Smooth muscle cell (in vitro differentiated cells): Measurements from ENCODE around the gene GRK2. TPM values are rescaled to one million over a fixed set of nuclear protein-coding genes. Genes with fewer than 3 reads are reported as not detected.

ENCODE experiments used
- DNase-seq: peaks from one replicate; lab custom pipeline; 2025; ENCODE audit not compliant: unreplicated experiment; lab: John Stamatoyannopoulos, UW
- H2AFZ ChIP-seq: fragments of 200-600 bp; sonication (generic); 2 replicates; pipeline ENCODE4 v1.6.0; 2016; ENCODE audit warnings: antibody characterized with exemption, low read depth, mild to moderate bottlenecking
- H3F3A ChIP-seq: fragments of 200-600 bp; sonication (generic); 2 replicates; pipeline ENCODE4 v1.6.0; 2017; ENCODE audit warnings: antibody characterized with exemption, low read depth
- H3K27ac ChIP-seq: fragments of 200-600 bp; sonication (generic); 2 replicates; pipeline ENCODE4 v1.5.1; 2016; ENCODE audit warnings: low read depth, mild to moderate bottlenecking
- H3K27me3 ChIP-seq: fragments of 200-600 bp; sonication (generic); 2 replicates; pipeline ENCODE4 v1.6.1; 2016; ENCODE audit warnings: low read depth, mild to moderate bottlenecking
- H3K36me3 ChIP-seq: fragments of 200-600 bp; sonication (generic); 2 replicates; pipeline ENCODE4 v1.5.1; 2016; ENCODE audit warnings: low read depth
- H3K4me1 ChIP-seq: fragments of 200-600 bp; sonication (generic); 2 replicates; pipeline ENCODE4 v1.5.1; 2016; ENCODE audit warnings: low read depth
- H3K4me2 ChIP-seq: fragments of 200-600 bp; sonication (generic); 2 replicates; pipeline ENCODE4 v1.6.0; 2016; ENCODE audit warnings: mild to moderate bottlenecking
- H3K4me3 ChIP-seq: fragments of 200-600 bp; sonication (generic); 2 replicates; pipeline ENCODE4 v1.5.1; 2016; ENCODE audit warnings: mild to moderate bottlenecking
- H3K79me2 ChIP-seq: fragments of 200-600 bp; sonication (generic); 2 replicates; pipeline ENCODE4 v1.6.0; 2016; ENCODE audit warnings: low read depth, mild to moderate bottlenecking
- H3K9ac ChIP-seq: fragments of 200-600 bp; sonication (generic); 2 replicates; pipeline ENCODE4 v1.6.0; 2016; ENCODE audit warnings: low read depth
- H3K9me3 ChIP-seq: fragments of 200-600 bp; sonication (generic); replicated peaks from 2 replicates; pipeline ENCODE4 v1.5.1; 2016; ENCODE audit warnings: low read depth
- H4K20me1 ChIP-seq: fragments of 200-600 bp; sonication (generic); 2 replicates; pipeline ENCODE4 v1.6.0; 2016; ENCODE audit warnings: low read depth
- WGBS: methylation state at CpG from one replicate; pipeline ENCODE4 v1.1.7; 2016; ENCODE audit warnings: low lambda C conversion rate; 5-methylcytosine and 5-hydroxymethylcytosine counted together
- polyA plus RNA-seq: library from polyadenylated mRNA; unstranded; fragments of >200 nt; fragmentation: Nextera tagmentation; extraction: Ambion mirVana; gene quantifications from 2 replicates; pipeline ENCODE4 v1.2.1, GENCODE V29; 2016
- total RNA-seq: library from RNA; depleted of rRNA; stranded (reverse); fragments of >200 nt; gene quantifications from 2 replicates; pipeline ENCODE4 v1.2.3, GENCODE V29; 2014
- TF ChIP-seq, protein P1 (sequence below): fragments of 200-600 bp; sonication (generic); IDR thresholded peaks from 2 replicates; pipeline ENCODE4 v1.5.1; 2017; ENCODE audit warnings: borderline replicate concordance, mild to moderate bottlenecking, antibody characterized with exemption; ENCODE audit not compliant: insufficient read depth, poor library complexity, severe bottlenecking

The GRK2 gene
- total and polyA plus RNA-seq, 2 experiments from 2014 or later, result 22.2 to 42.5 TPM

DNA sequence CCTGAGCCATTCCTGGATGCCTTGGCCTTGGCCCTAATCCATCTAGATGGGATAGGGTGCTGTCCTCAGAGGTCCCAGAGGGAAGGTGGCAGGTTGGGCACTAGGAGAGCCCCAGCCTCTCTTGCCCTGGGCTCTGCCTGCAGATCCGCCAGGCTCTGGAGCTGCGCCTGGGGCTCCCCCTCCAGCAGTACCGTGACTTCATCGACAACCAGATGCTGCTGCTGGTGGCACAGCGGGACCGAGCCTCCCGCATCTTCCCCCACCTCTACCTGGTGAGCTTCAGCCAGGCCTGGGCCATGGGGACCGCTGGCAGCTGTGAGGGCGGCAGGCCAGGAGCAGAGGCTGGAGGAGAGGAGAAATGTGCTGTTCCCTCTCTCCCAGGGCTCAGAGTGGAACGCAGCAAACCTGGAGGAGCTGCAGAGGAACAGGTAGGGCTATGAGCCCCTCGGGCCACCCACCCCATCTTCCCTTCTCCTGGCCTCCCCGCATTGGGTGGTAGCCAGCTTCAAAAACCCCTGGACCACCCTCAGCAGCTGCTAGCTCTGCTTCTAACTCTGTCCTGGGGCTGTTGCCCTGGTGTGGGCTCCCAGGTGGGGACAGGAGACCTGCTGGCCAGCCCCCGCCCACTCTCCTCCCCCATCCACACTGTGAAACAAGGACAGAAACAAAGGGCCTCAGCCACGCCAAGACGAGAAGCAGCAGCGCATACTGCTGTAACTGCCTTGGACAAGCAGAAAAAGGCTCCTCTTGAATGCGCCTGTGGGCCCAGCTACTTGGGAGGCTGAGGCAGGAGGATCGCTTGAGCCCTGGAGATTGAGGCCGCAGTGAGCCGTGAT is 42.0 kb downstream of the GRK2 start:
- no peaks in the 10 kb centered on the region for H3K79me2 ChIP-seq
- no peak overlapping the region for H3K4me2 ChIP-seq
- WGBS, result 98% methylated on average over 17 of the region's 20 CpGs
- no peaks in the 10 kb centered on the region for H3K4me1 ChIP-seq
- H3K27ac ChIP-seq, result no peak overlapping the region
- H3K27me3 ChIP-seq, result no peaks in the 10 kb centered on the region
- H4K20me1 ChIP-seq, result no peaks in the 10 kb centered on the region
- TF ChIP-seq, protein P1, sequence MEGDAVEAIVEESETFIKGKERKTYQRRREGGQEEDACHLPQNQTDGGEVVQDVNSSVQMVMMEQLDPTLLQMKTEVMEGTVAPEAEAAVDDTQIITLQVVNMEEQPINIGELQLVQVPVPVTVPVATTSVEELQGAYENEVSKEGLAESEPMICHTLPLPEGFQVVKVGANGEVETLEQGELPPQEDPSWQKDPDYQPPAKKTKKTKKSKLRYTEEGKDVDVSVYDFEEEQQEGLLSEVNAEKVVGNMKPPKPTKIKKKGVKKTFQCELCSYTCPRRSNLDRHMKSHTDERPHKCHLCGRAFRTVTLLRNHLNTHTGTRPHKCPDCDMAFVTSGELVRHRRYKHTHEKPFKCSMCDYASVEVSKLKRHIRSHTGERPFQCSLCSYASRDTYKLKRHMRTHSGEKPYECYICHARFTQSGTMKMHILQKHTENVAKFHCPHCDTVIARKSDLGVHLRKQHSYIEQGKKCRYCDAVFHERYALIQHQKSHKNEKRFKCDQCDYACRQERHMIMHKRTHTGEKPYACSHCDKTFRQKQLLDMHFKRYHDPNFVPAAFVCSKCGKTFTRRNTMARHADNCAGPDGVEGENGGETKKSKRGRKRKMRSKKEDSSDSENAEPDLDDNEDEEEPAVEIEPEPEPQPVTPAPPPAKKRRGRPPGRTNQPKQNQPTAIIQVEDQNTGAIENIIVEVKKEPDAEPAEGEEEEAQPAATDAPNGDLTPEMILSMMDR, result no peak
- DNase-seq, result no peak
- H3K36me3 ChIP-seq, result no peaks in the 10 kb centered on the region
- no peaks in the 10 kb centered on the region for H3K9me3 ChIP-seq
- H2AFZ ChIP-seq, result no peak overlapping the region
- no peaks in the 10 kb centered on the region for H3F3A ChIP-seq
- H3K4me3 ChIP-seq, result no peak overlapping the region
- H3K9ac ChIP-seq, result no peak overlapping the region

DNA sequence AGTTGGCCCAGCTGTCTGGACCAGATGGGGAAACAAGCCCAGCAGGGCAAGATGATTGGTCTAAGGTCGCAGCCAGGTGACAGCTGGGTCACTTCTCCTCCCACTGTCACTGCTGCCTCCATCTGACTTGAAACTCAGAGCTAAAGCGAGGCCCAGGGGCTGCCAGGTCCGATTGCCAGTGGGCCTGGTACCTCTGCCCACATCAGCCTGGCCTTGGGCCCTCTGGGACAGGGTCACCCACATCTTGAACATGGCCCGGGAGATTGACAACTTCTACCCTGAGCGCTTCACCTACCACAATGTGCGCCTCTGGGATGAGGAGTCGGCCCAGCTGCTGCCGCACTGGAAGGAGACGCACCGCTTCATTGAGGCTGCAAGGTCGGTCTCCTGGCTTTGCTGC is 42.9 kb downstream of the GRK2 start:
- Histone ChIP-seq H3K4me3 (no peak overlapping the region), H3K79me2 (no peaks in the 10 kb centered on the region), H3K36me3 (no peaks in the 10 kb centered on the region), H4K20me1 (no peaks in the 10 kb centered on the region), H3K27ac (no peak overlapping the region), H3K4me1 (no peaks in the 10 kb centered on the region), H3K4me2 (no peak overlapping the region), H2AFZ (no peak overlapping the region), H3K9ac (no peak overlapping the region), H3K9me3 (no peaks in the 10 kb centered on the region), H3K27me3 (no peaks in the 10 kb centered on the region), H3F3A (no peaks in the 10 kb centered on the region)
- DNase-seq, result no peak
- TF ChIP-seq, protein P1, result no peak
- 98% methylated on average over 11 of the region's 11 CpGs for WGBS

DNA sequence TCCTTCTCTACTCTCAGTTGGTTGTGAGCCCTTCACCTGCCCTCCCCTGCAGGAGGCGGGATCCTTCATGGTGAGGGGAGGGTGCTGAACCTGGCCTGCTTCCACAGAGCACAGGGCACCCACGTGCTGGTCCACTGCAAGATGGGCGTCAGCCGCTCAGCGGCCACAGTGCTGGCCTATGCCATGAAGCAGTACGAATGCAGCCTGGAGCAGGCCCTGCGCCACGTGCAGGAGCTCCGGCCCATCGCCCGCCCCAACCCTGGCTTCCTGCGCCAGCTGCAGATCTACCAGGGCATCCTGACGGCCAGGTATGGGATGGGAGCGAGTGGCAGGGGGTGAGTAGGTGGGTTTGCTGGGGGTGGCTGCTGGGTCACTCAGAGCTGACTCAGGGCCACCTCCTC is 43.4 kb downstream of the GRK2 start:
- TF ChIP-seq, protein P1, result no peak
- Histone ChIP-seq H3K9me3 (no peaks in the 10 kb centered on the region), H3K4me1 (no peaks in the 10 kb centered on the region), H3K79me2 (no peaks in the 10 kb centered on the region), H3K4me2 (no peak overlapping the region), H3K36me3 (no peaks in the 10 kb centered on the region), H2AFZ (no peak overlapping the region), H3K27me3 (no peaks in the 10 kb centered on the region), H3K9ac (no peak overlapping the region), H4K20me1 (no peaks in the 10 kb centered on the region), H3K4me3 (no peak overlapping the region), H3F3A (no peaks in the 10 kb centered on the region), H3K27ac (no peak overlapping the region)
- no peak for DNase-seq
- WGBS, result 98% methylated on average over 11 of the region's 14 CpGs
